Kidney tubule cell (primary cell): Measurements from ENCODE around the gene SLC25A40.
A peak's percentile ranks its signal among the peaks of the same experiment; 100 is the strongest.
"Not testable (repeated sequence)": the region's sequence is repeated elsewhere in the genome, so short reads cannot be mapped to it uniquely, and the experiment has no call there.

ENCODE experiments used
- DNase-seq: peaks from one replicate; pipeline ENCODE4 v3.0.0-alpha.2; 2018; ENCODE audit warnings: low spot score

The SLC25A40 gene, protein sequence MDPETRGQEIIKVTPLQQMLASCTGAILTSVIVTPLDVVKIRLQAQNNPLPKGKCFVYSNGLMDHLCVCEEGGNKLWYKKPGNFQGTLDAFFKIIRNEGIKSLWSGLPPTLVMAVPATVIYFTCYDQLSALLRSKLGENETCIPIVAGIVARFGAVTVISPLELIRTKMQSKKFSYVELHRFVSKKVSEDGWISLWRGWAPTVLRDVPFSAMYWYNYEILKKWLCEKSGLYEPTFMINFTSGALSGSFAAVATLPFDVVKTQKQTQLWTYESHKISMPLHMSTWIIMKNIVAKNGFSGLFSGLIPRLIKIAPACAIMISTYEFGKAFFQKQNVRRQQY

DNA sequence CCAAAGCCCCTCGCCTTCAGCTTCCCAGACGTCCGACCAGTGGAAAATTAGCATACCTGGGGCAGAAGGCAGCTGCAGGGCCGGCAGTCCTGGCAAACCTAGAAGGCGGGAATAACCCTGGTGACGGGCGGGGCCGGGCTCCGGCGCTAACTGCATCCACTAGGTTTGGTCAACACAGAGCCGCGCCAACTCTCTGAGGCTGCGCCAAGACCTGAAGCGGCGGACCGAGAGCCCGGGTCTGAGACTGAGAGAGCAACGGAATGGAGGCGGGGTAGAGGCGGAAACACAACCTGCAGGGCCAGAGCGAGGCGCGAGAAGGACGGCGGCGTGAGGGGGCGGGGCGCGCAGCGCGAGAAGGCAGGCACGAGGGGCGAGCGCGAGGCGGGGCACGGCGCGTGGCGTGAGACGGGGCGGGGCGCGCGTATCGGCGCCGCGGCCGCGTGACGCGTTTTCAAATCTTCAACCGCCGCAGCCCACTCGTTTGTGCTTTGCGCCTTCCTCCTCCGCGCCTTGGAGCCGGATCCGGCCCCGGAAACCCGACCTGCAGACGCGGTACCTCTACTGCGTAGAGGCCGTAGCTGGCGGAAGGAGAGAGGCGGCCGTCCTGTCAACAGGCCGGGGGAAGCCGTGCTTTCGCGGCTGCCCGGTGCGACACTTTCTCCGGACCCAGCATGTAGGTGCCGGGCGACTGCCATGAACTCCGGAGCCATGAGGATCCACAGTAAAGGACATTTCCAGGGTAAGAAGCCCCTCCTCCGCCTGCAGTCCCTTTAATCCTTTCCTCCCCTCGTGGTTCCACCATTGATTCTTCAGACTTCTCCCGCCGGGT, at the start of gene SLC25A40, which contains the start of gene DBF4:
SLC25A40 (minus strand) TSS at position 321 of the 829 bp plus-strand sequence. CDS start 17,633 bp downstream, outside the sequence.
DBF4 (plus strand) TSS at position 454 of the 829 bp plus-strand sequence; CDS start at position 694, 240 bp downstream.
- DNase-seq, result peak; percentile 98

DNA sequence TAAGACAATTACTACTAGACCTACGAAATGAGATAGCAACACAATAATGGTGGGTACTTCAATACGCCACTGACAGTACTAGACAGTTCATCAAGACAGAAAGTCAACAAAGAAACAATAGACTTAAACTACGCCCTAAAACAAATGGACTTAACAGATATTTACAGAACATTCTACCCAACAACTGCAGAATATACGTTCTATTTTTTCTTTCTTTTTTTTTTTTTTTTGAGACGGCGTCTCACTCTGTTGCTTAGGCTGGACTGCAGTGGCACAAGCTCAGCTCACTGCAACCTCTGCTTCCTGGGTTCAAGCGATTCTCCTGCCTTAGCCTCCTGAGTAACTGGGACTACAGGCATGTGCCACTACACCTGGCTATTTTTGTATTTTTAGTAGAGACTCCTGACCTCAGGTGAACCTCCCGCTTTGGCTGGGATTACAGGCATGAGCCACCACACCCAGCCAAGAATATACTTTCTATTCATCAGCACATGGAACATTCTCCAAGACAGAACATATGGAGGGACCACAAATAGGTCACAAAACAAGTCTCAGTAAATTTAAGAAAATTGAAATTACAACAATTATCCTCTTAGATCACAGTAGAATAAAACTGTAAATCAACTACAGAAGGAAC, 46.7 kb upstream of the SLC25A40 start:
- DNase-seq, result not testable (repeated sequence)

DNA sequence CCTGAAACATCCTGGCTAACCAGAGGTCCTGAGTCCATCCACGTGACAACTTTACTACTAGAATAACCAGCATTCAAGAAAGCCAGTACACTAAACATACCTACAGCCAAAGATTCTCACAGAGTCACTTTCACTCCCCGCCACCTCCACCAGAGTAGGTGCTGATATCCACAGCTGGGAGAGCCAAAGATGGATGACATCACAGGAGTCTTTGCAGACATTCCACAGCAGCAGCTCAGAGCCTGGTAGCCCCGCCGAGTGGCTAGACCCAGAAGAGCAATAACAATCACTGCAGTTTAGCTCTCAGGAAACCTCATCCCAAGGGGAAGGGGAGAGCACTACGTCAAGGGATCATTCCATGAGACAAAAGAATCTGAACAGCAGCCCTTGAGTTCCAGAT, 44.4 kb upstream of the SLC25A40 start:
- DNase-seq, result peak; percentile 15

DNA sequence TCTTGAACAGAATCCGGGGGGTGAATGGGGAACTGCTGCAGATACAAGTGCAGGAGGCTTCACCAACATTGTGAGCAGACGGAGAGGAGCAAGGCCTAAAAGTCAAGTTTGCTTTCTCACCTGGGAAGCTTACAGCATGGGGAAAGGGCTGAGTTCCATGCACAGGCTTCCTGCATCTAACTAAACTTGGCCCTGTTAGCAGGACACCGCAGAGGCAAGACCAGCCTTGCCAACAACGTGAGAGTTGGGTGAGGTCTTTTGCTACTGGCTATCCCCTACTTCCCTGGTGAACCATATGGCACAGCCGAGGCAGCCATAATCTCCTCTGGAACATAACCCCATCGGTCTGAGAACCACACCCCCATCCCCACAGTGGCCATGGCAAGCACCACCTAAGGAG, 43.7 kb upstream of the SLC25A40 start:
- DNase-seq, result no peak

DNA sequence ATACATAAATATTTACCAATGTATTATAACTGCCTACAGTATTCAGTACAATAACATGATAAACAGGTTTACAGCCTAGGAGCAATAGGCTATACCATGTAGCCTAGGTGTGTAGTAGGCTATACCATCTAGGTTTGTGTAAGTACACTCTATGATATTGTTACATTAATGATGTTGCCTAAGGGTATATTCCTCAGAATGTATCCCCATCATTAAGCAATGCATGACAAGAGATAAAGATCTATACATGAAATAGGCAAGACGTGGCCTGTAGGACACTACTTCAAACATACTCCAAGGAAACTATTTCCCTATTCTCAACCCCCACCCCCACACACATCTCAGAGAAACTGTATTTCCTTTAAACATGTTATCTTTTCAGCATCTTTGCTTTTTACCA, 42.6 kb upstream of the SLC25A40 start:
- DNase-seq, result no peak

DNA sequence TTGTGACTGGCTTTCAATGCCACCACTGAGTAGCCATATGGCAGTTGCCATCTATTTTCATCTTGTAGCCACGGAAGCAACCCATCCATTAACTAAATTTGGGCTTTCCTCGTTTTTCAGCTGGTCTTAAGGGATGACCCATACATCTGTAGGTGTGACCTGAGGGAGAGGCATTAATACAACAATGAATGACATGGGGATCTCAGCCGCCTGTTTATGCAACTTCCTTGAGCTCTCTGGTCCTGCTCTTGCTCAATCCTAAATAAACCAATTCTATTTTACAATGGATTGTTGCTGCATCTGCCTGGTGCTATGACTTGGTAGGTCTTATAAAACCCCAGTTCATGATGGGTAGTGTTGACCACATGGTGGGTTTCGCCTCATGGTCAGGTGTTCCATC, 36.0 kb upstream of the SLC25A40 start:
- no peak for DNase-seq

DNA sequence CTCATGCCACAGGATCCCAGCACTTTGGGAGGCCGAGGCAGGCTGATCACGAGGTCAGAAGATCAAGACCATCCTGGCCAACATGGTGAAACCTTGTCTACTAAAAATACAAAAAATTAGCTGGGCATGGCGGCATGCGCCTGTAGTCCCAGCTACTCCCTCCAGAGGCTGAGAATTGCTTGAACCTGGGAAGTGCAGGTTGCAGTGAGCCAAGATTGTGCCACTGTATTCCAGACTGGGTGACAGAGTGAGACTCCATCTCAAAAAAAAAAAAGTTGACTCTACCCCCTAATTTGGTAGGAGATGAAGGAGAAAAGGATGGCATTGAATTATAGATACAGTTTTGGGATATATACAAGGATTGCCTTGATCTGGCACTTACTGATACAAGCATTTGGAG, 32.7 kb upstream of the SLC25A40 start:
- not testable (repeated sequence) for DNase-seq

DNA sequence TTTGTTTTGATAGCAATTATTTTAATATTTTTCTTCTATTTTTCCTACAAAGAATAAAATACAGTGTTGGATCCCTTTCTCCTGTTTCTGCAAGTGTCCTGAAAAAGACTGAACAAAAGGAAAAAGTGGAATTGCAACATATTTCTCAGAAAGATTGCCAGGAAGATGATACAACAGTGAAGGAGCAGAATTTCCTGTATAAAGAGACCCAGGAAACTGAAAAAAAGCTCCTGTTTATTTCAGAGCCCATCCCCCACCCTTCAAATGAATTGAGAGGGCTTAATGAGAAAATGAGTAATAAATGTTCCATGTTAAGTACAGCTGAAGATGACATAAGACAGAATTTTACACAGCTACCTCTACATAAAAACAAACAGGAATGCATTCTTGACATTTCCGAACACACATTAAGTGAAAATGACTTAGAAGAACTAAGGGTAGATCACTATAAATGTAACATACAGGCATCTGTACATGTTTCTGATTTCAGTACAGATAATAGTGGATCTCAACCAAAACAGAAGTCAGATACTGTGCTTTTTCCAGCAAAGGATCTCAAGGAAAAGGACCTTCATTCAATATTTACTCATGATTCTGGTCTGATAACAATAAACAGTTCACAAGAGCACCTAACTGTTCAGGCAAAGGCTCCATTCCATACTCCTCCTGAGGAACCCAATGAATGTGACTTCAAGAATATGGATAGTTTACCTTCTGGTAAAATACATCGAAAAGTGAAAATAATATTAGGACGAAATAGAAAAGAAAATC, 31.2 kb upstream of the SLC25A40 start:
- DNase-seq, result not testable (repeated sequence)

DNA sequence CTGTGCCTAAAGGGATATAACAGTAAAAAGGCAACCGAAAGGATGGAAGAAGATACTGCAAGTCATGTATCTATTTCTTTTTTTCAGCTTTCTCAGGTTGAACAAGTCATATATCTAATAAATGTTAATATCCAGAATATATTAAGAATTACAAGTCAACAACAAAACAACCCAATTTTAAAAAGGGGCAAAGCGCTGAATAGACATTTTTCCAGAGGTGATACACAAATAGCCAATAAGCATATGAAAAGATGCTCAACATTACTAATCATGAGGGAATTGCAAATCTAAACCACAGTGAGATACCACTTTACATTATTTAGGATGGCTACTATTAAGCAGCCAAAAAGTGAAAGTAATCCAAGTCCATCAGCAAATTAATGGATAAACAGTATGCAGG, 23.1 kb upstream of the SLC25A40 start:
- DNase-seq, result no peak

DNA sequence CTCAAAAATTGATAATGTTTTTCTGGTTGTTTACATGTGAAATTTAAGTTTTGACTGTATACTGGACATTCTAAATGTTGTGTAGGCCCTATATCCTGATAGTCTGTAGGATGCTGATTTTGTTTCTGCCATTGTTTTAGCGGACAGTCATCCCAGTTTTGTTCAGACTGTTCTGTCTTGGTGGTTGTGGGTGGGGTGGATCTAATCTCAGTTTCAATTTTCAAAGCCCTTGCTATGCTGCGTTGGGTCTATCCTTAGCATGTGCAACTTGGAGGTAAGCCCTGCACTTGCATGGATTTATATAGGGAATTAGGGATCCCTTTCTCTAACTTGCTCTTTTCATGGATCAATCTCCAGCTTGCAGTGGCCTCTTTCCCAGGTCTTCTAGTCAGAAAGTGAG, 19.2 kb upstream of the SLC25A40 start:
- DNase-seq, result no peak

DNA sequence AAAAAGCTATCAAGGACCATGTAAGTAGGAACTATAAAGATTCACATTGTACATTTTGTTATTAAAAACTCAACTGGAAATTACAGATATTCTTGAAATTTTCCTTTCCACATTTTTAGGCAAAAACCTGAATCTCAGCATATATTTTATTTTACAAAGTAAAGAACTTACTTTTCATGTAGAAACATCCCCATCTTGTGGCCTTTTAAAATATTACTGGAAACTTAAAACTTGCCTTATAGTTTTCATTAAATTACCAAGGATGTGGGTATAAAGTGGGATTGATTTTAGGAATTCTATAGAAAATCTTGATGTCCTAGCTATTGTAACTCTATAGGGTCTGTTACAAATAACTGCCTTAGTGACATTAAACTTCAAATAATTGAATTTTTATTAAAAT, 10.7 kb upstream of the SLC25A40 start:
- DNase-seq, result peak; percentile 42

DNA sequence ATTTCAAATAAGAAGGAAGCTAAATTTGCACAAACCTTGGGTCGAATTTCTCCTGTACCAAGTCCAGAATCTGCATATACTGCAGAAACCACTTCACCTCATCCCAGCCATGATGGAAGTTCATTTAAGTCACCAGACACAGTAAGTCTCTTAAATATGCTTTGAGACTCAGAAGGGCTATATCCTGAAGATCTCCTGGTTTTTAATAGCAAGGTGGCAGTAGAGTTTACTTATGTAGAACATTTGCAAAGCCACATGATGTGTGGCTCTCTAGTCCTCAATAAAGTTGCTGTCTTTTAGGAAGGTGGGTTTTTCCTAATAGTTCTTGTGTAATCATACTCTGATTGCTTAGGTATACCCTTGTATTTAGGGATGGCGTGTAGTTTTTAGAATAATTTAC, 8.9 kb upstream of the SLC25A40 start:
- DNase-seq, result no peak

DNA sequence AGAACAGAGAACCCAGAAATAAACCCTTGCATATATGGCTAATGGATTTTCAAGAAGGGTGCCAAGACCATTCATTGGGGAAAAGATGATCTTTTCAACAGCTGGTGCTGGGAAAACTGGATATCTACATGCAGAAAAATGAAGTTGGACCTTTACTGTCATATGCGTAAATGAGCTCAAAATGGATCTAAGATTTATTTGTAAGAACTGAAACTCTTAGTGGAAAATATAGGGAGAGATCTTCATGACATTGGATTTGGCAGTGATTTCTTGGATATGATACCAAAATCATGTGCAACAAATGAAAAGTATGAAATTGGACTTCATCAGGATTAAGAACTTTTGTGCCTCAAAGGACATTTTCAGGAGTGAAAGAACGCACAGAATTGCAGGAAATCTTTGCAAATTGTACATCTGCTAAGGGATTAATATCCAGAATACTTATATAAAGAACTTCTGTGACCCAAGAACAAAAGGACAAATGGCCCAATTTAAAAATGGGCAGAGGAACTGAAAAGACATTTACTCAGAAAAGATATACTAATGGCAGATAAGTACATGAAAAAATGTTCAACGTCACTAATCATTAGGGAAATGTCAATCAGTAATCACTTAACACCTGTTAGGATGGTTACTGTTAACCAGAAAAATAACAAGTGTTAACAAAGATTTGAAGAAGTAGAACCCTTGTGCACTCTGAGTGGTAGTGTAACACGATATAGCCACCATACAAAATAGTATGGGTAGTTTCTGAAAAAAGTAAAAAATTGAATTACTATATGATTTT, 6.2 kb upstream of the SLC25A40 start:
- DNase-seq, result no peak

DNA sequence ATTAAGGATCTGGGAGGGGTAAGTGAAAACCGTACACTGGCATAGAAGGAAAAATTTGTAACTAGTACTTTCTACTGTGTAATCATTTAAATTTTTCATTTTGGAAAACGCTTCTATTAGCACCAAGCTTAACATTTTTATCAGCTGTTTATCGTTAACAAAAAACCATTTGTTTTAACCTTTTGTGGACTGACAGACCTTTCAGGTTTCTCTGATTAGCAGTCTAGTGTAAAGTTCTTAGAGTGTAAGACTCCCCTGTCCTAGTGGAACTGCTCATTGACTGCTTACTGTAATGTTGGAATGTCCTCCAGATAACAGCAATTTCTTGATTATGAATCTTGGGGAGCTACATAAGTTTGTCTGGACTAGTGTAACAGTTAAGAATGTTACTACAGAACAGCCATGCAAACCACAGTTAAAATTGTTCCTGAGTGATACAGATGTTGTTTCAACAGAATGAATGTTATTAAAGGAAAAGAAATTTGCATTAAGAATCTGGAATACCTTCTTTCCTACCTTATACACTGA, 2.1 kb upstream of the SLC25A40 start:
- DNase-seq, result peak; percentile 2

DNA sequence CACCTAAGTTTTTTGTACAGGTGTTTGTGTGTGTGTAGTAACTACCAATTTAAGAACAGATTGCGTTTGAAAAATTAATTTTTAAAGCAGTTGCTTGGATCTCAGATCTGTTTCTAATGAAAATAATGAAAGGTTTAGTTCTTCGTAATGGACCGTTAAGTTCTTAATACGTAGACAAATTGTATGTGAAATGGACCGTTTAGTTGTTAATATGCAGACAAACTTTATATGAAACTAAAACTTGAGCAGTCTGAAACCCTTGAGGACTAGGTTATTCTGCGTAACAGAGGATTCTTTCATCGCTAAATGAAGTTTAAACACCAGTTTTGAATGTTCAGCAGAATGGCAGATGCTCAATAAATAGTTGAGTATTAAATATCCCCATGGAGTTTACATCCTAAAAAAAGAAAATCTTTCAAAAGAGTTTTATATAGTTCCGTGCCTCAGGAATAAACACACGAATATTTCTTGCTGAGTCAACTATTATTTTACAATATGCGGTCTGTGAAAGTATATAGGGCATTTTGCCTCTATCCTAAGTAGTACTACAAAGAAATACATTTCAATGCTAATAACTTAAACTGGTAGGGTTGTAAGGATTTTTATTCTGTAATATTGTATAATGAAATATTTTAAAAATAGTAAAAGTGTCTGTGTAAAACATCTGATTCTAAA, 1.3 kb upstream of the SLC25A40 start:
- DNase-seq, result peak; percentile 11

DNA sequence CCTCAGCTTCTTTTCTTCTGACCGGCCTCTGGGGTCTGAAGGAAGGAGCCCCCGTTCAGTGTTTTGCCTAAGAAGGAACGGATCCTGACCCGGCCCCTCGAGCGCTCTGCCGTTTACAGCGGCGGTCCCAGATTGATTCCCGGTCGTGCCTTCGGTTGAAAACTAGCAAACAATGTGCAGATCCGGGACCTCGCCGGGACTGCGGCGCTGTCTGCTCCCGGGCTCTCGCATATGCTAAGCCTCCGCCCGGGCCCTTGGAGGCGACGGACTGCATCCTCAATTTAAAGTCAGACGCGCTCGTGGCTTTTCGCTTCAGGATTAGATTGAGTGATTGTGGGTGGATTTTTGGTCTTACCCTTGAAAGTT, 692 bp upstream of the SLC25A40 start:
- peak; percentile 70 for DNase-seq

DNA sequence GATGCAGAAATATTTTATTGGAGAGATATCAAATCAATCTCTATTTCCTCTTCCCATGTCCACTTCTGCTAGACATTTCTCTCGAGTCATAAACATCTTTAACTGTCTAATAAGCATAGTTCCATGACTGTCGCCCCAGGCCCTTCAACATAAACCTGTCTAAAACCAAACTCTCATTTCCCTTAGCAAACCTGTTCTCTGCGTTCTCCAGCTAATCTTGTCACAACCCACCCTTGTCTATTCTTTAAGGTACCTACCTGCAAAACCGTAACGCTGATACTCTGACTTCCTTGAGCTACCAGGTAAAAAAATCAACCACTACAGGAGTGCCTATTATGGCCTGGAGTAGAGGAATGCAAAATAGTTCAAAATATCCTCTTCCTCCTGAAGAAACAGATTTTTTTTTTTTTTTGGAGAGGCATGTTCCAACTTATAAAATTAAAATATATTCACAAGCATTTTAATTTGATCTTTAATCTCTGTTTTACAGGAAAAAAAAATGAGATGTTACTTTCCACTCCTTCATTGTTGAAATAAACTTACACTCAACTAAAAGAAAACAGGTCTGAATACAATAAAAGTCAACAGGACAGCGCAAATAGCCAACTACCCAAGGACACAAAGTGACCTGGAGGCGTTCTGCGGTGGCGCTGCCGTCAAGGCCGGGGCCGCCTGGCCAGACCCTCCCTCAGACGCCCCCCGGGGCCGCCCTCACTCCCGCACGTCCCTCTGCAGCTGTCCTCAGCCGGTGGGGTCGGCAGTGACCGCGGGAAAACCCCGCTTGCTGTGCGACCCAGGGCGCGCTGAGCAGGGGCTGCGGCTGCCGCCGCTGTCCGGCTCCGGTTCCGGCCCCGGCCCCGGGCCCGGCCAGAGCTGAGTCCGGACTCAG, 765 bp downstream of the SLC25A40 start:
- DNase-seq, result peak; percentile 21

DNA sequence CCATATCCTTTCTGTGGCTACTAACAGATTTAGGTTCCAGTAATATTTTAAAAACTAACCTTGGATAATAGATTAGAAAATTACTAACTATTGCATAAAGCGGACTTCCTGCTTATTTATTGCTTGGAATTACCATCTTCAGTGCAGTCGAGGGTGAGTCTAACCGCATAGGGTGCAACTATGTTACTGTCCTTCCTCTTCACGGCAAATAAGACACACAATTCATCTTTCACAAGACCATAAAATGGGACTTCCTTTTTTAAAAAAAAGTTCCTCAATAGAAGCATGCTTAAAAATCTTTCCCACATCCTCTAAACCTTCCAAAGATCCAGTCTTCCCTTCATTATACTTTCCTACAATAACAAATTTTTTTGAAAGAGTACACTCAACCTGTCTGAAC, 2.1 kb downstream of the SLC25A40 start:
- no peak for DNase-seq

DNA sequence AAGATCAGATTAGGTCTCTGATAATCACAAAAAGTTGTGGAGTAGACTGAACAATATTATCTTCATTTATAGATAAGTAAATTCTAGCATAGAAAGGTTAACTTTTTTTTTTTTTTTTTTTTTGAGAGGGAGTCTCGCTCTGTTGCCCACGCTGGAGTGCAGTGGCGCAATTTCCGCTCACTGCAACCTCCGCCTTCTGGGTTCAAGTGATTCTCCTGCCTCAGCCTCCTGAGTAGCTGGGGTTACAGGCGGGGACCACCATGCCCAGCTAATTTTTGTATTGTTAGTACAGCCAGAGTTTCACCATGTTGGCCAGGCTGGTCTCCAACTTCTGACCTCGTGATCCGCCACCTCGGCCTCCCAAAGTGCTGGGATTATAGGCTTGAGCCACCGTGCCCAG, 2.8 kb downstream of the SLC25A40 start:
- not testable (repeated sequence) for DNase-seq
